ENCODE data around the gene MICAL2. TPM values are rescaled to one million over a fixed set of nuclear protein-coding genes. Genes with fewer than 3 reads are reported as not detected.

Gene MICAL2
- total RNA-seq, 3 donors from 2014 or later: 263 to 384 (median 312) TPM

DNA sequence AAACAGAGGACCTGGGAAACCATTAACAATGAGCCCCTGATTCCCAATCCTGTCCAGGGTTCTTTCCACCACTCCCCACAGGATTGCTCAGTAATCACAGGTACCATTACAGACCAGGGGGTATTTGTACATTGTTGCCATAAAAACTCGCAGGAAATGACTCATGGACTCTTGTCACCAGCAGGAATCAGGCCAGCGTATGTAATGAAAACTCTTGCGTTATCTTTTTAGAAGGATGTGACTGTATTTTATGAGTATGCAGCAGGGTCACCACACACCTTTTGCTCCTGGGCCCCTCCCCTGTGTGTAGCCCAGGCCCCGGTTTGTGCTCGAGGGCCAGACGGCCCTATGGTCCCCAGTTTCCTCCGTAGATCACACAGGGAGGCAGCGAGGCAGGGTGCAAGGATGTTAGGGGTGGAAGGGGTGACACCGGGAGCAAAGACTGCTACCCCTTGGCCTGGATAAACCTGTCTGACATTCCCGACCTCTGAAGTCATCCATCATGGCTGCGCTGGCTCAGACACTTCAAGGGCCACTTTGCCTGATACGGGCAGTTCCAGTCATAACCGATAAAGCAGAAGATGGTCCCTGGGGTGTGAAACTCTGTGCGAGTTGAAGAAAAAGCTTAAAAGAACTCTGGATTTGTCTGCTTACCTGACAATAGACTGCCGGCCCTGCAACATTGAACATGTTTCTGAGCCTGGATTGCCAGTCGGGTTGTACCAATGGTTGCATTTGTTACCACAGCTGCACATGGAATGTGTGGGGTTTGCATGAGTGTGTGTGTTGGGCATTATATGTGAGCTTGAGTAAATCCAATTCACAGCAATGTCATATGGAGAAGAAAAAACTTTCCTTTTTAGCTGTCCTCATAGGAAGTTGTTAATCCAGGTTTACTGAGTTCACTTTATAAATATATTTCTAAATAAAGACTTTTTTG is 56.9 kb downstream of the MICAL2 start:
- Histone ChIP-seq H3K36me3 (ENCODE audit: low read depth) (no peaks in the 10 kb centered on the region), H3K4me1 (ENCODE audit: low read depth) (peaks cover 63% of the 10 kb centered on the region), H3K4me3 (no peak overlapping the region), H3K9me3 (no peaks in the 10 kb centered on the region)
- TF ChIP-seq, protein P1, sequence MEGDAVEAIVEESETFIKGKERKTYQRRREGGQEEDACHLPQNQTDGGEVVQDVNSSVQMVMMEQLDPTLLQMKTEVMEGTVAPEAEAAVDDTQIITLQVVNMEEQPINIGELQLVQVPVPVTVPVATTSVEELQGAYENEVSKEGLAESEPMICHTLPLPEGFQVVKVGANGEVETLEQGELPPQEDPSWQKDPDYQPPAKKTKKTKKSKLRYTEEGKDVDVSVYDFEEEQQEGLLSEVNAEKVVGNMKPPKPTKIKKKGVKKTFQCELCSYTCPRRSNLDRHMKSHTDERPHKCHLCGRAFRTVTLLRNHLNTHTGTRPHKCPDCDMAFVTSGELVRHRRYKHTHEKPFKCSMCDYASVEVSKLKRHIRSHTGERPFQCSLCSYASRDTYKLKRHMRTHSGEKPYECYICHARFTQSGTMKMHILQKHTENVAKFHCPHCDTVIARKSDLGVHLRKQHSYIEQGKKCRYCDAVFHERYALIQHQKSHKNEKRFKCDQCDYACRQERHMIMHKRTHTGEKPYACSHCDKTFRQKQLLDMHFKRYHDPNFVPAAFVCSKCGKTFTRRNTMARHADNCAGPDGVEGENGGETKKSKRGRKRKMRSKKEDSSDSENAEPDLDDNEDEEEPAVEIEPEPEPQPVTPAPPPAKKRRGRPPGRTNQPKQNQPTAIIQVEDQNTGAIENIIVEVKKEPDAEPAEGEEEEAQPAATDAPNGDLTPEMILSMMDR (IDR thresholded peaks at IDR 0.05): peak; percentile 7
- DNase-seq (peak; percentile 71 to 84 (median 77)), ATAC-seq (peak; percentile 75)
- intact Hi-C loops (cut with DNase I, micrococcal nuclease): no loop called here

DNA sequence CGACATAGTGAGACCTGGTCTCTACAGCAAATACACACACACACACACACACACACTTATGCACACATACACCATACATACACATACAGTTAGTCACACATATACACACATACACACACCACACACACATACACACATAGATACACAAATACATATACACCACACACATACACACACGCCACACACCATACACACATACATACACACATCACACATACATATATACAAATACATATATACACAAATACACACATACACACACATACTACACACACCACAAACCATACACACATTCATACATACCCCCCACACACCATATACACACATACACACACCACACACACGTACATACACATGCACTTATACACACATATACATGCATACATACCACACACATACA is 57.7 kb downstream of the MICAL2 start:
- Histone ChIP-seq H3K4me3 (no peak overlapping the region), H3K9me3 (no peaks in the 10 kb centered on the region), H3K36me3 (ENCODE audit: low read depth) (no peaks in the 10 kb centered on the region), H3K4me1 (ENCODE audit: low read depth) (peaks cover 63% of the 10 kb centered on the region)
- intact Hi-C loops (cut with DNase I, micrococcal nuclease): no loop called here
- DNase-seq (no peak), ATAC-seq (no peak)
- TF ChIP-seq, protein P1 (IDR thresholded peaks at IDR 0.05): no peak

DNA sequence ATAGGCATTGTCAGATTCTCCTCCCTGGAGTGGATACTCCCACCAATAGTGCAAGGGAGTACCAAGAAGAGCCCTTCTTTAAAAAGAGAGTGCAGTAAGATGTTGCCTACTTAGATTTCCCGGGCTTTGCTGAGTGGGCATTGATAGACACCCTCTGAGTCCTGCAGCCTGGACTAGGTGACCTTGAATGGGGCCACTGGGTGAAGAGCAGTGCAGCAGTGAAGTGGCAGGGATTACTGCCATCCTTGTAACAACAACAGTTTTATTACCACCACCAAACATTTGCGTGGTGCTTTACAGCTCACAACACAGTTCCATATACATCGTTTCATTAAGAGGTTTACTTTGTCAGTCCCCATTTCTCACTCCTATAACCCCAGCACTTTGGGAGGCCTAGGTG is 59.4 kb downstream of the MICAL2 start:
- ATAC-seq (peak; percentile 24), DNase-seq (no peak)
- TF ChIP-seq, protein P1 (IDR thresholded peaks at IDR 0.05): no peak
- no peaks in the 10 kb centered on the region for H3K9me3 ChIP-seq
- no peak overlapping the region for H3K4me3 ChIP-seq
- H3K4me1 ChIP-seq (ENCODE audit: low read depth): peaks cover 51% of the 10 kb centered on the region
- intact Hi-C loops (cut with DNase I, micrococcal nuclease): no loop called here
- H3K36me3 ChIP-seq (ENCODE audit: low read depth): no peaks in the 10 kb centered on the region

DNA sequence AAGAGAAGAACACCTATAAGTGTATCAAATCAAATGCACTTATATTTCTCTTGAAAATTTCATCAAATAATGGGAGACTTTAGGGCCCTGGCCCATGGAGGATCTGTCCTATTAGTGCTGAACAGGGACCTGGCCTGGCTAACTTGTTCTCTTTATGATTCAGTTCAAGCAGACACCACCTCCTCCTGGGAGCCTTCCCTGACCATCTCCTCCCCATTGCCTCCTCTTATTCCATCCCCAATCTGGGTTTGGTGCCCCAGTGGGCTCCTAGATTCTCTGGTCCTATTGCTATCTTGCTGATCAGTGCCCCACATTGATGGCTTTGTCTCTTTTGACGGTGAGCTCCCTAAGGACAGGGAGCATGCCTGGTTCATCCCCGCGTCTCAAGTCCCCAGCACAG is 60.1 kb downstream of the MICAL2 start:
- DNase-seq: no peak
- TF ChIP-seq, protein P1 (IDR thresholded peaks at IDR 0.05): no peak
- no peak for ATAC-seq
- H3K4me3 ChIP-seq: no peak overlapping the region
- intact Hi-C loops (cut with DNase I, micrococcal nuclease): no loop called here
- H3K36me3 ChIP-seq (ENCODE audit: low read depth): no peaks in the 10 kb centered on the region
- H3K9me3 ChIP-seq: no peaks in the 10 kb centered on the region
- H3K4me1 ChIP-seq (ENCODE audit: low read depth): peaks cover 46% of the 10 kb centered on the region

DNA sequence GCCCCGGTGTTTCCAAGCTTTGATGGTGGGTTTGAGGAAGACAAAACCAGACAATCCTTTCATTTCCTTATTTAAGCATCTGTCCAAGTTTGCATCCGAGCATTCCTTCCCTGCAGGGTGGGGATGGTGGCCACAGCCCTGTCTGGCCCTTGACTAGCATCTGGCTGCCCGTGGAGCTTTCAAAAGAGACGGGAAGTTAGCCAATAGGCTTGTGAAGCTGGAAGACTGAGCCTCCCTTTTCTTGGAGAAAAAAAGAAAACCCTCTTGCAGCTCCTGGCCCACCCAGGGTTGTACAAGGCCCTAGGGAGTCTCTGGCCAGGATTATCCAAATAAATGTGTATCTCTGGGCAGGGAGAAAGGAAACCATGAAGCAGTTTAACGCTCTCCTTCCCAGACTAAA is 60.6 kb downstream of the MICAL2 start:
- ATAC-seq: no peak
- H3K9me3 ChIP-seq: no peaks in the 10 kb centered on the region
- peaks cover 43% of the 10 kb centered on the region for H3K4me1 ChIP-seq (ENCODE audit: low read depth)
- TF ChIP-seq, protein P1 (IDR thresholded peaks at IDR 0.05): no peak
- intact Hi-C loops (cut with DNase I, micrococcal nuclease): no loop called here
- H3K36me3 ChIP-seq (ENCODE audit: low read depth): no peaks in the 10 kb centered on the region
- no peak for DNase-seq
- H3K4me3 ChIP-seq: no peak overlapping the region
